HG03442 (cell line): ENCODE measurements around the gene ITGB5.

Experiments used
- ATAC-seq: cut with Tn5 transposase; IDR thresholded peaks from one replicate; pipeline ENCODE4 v1.9.1; 2021; ENCODE audit warnings: mild to moderate bottlenecking, moderate library complexity; ENCODE audit not compliant: unreplicated experiment

The ITGB5 gene

DNA sequence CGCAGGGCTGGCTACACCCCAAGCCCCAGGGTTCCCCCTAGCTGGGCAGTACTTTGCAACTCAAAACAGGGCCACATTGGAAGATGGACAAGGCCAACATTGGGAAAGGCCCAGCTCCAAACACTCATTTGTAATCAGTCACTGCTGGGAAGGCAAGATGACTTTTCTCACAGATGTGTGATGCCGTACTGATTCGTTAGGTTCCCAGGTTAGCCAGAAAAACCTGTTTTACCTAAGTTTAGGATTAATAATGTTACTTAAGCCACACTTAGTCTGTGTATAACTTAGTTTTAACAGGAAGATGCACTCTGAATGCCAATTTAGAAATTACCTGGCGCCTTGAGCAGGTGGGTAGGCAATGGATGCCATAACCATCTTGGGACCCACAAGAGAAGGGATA, 71.0 kb downstream of the ITGB5 start:
- ATAC-seq = no peak

DNA sequence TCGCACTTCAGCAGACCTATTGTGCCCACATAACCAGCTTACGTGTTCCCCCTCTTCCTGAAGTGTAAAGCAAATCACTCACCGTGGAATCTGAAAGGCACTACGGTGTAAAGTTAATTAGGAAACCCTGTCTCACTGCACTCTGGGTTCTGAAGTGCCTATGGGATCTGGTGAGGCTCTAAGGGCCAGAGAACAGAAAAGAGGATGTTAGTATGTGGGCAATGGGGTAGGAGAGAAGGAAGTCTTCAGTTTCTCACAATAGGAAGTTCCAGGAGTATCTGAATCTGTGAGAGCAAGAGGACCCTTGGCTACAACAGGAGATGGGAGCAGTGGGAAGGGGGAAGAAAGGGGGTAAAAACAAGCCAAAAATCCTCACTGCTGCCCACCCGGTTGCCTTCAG, 71.4 kb downstream of the ITGB5 start:
- ATAC-seq = no peak

DNA sequence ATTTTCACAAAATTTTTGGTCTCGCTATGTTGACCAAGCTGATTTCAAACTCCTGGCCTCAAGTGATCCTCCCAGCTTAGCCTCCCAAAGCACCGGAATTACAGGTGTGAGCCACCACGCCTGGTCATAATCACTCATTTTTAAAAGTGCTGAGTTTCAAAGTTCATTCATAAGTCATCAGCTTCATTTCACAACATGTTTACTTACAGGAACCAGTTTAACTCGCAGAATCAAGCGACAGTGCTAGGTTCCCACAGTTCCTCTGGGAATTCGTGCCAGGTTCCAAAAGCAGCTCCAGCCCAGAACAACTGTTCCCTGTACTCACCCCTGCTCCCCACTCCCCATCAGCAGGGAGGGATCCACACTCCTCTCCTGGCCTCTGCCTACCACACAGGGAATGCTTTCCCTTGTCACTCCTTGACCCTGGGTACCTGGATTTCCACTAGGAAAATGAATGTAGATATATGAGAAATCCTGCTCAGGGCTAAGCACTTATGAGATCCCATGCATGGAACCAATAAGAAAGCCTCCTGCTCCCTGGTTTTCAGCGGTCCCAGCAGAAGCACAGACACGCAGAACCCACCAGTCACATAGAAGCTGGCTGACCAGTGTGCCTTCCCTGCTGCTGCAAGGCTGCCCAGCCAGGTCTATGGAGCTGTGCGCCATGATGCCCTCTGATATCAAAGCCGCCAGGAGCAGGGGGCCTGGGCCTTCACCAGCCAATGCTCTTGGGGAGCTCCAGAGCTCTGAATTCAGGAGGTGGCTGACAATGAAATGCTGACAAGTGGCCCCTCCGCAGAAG, 72.3 kb downstream of the ITGB5 start:
- no peak for ATAC-seq

DNA sequence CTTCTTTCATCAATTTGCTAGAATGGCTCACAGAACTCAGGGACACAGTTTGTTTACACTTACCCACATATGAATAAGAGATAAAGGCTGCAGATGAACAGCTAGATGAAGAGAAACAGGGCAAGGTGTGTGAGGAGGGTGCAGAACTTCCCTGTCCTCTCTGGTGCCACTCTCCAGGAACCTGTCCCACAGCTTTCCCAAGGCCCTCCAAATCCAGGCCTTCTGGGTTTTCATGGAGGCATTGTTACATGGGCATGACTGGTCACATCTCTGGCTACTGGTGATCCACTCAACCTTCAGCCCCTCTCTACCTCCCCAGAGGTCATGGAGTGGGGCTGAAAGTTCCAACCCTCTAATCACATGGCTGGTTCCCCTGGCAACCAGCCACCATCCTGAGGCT, 73.6 kb downstream of the ITGB5 start:
- ATAC-seq = no peak

DNA sequence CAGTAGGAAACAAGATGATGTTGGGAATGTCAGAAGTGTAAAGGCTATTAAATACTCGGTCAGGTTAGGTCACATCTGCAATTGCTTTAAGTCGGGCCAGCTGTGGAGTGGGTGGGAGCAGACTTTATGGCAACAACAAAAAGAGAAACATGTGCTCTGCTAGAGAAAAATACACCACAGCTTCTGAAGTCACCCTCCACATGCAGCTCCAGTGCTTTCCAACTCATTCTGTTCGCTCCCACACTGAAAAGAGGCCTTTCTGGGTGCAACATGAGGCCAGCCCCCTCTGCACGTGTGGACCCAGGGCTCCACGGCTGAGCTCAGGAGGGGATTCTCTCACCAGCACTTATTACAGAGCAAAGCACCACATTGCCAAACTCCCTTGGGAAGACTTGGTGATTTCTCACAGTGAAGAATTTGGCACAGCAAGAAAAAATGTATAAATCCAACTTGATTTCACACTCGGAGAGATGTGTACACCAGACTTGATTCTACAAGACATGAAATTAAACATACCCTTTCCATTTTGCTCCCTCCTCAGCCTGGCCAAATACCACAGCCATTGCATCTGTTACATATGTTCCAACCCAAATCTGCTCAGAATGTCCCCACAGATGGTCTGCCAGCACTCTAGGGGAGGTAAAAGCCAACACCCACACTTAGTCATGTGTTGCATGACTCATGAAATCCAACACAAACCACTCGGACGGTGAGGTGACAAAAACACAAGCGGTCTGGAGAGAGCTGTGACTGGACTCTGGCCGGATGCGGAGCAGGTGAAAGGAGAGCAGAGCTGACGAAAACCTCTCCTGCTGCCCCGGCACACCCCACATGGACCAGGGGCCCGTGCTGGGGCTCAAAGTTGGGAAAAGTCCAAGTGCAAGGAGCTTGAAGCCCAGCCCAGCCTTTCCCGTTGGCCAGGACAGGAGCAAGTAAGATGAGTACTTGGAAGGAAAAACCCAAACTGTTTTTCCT, 74.6 kb downstream of the ITGB5 start:
- ATAC-seq = no peak

DNA sequence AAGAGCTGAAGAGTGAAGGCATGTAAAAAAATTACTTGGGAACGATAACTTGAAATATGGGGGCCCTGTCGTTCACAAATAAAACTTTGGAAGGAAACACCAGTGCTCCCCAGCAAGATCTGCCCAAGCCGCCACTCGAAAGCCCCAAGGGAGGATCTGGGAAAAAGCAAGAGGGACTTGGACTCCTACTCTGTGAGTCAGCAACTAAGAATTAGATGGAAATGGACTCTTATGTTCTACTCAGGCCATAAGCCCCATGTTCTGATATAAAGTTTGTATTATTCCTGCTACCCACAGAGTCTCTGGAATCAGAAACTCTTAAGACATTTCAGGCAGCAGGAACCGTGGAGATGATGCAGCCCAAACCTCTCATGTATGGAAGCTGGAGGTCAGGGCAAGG, 75.7 kb downstream of the ITGB5 start:
- ATAC-seq = no peak

DNA sequence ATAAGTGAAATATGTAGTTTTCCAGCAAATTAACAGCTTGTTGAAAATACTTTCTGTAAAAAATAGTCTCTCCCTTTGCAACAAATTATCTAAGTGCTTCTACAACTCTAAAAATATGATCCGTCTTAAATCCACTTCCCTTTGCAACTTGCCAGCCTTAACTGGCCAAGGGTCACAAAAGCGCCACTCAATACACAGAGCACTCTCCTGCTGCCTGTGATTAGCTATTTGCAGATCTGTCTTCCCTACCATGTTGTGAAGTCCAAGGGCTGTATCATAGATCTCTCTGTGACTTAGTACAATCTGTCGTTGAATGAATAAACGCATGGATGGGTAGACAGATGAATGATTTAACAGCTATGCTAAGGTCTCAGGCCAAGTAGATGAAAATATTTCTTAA, 76.2 kb downstream of the ITGB5 start:
- ATAC-seq = no peak

DNA sequence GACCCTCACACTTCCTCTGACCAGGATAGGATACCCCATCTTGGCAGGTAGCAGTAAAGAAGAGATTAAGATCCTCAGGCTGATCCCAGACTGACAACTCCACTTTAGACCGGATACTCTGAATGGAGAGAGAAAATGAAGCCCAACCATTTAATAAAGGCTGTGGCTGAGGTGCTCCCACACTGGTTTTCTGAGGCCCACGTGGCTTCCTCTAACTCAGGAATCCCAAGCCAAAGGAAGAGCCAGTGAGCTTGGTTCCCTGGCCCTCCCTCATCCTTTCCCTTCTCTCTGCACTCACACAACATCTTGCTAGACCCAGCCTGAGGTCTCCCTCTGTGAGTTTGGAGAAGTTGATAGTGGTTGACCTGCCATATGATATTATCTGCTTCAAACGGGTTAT, 78.1 kb downstream of the ITGB5 start:
- no peak for ATAC-seq

DNA sequence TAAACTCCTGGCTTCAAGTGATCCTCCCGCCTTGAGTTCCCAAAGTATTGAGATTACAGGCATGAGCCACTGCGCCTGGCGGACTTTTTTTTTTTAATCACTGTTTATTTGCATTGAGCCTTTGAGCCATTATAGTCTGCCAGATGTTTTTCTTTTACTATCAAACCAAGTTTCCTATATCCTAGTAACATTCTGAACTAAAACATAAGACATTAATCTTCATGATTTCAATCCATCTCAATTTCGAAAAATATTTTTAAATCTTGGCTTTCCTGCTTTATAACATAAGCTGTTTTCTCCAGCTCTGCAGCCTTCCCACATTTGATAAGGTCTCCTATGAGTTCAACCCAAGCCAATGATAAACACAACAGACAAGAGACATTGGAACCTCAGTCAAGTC, 81.5 kb downstream of the ITGB5 start:
- ATAC-seq = no peak

DNA sequence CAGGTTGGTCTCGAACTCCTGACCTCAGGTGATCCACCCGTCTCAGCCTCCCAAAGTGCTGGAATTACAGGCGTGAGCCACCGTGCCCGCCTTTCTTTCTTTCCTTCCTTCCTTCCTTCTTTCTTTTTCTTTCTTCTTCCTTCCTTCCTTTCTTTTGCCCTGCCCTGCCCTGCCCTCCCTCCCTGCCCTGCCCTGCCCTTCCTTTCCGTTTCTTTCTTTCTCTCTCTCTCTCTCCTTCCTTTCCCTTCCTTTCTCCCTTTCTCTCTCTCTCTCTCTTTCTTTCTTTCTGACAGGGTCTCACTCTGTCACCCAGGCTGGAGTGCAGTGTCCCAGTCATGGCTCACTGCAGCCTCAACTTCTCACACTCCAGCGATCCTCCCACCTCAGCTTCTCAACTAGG, 82.3 kb downstream of the ITGB5 start:
- no peak for ATAC-seq

DNA sequence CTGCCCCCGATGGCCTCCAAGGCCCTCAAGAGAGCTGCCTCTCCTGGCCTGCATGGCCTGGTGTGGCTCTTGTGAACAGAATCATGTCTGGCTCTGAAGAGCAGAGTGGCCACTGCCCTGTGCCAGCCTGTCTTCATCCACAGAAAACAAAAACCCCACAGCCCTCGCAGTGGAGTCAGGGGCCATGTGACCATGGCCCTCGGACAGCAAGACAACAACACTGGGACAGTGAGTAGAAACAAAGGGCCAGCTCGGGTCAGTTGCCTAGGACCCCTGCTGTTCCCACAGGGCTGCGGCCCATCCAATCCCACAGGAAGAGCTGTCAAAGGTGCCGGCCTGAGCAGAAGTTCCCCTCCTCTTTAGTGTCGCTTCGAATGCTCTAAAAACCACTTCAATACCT, 84.5 kb downstream of the ITGB5 start:
- no peak for ATAC-seq

DNA sequence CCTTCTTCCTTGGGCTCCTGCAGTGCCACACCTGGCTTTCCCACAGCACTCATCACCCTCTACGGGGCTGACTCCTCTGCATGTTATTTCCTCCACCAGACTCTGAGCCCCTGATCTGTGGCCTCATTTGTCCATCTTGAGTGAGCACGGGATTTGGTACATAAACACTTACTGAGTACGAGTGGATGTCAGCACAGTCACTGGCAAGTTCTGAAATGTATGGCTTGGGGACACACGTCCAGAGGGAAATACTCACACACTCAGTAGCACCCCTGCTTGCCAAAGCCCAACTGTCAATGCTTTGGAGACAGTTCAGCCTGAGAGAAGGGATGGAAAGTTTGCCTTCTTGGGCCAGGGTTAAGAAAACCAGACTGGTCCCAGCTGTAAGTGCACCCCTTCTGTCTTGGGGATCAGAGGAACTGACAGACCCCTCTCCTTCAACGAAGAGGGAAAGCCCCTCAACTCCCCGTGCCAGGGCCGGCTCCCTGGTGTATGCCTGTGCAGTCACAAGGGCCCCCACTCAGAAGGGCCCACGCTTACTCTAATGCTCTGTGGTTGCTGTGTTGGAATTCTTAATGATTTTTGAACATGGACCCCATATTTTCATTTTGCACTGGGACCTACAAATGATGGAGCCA, 85.0 kb downstream of the ITGB5 start:
- no peak for ATAC-seq

DNA sequence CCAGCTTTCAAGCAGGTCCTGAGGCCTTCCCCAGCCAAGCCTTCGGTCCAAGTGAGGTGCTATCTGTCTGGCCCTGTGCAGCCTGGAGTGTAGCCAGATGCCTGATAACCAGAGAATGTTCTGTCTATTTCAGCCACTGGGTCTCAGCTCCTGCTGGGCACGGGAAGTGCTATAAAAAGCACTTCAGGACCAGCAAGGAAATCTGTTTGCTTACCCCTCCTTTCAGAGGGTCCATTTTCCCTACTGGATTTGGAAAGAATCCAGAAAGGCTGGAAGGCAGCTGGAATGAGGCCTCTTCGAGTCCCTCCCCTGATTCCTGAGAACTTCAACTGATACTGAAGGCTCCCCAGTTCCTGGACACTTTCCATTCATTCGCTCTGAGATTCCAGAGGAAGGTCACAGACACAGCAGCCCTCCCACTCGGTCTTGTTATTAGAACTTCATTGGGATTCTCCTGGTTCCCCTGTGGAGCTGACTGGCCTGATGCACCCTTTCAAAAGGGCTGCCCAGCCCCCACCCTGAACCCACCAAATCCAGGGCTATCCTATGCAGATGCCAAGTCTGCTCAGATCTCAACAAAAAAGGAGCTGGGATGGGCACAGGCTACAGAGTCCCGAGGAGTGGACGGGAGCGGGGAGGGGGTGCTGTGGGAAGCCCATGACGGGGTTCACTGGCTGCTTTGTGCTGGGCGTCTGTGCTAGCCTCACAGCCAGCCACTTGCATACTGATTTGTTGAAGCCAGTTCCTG, 86.5 kb downstream of the ITGB5 start:
- ATAC-seq = no peak

DNA sequence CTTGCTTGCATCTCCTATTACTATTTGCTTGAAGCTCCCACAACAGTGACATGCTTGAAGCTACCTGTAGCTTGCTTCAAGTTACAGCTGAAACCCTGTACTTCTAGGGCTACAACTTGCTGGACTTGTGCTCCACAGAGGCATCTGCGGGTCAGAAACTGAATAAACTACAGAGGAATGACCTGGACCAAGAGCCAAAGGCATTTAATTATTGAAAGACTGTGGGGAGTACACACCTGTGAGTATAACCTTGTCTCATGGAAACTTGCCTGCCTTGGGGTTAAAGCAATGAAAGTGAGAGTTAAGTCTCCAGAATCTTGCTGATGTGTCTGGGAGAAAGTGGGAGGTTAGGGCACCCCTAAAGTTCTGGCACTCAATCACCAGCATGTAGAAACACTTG, 87.1 kb downstream of the ITGB5 start:
- ATAC-seq = no peak

DNA sequence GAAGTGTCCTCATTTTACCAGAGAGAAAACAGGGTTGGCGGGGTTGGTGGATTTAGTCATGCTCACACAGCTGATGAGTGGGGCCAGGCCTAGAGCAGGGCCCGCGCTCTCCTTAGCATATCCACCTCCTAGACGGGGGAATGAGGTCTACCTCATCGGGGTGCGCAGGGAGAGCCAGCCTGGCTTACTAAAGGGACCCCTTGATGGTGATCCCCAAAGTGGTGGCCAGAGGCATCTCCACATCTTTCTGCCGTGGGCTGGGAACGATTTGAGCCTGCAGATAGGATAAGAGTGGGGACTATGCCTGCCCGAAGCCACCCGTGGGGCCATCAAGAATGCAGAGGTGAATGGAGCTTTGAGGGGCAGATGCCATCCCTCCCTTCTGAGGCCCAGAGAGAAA, 87.5 kb downstream of the ITGB5 start:
- ATAC-seq = no peak

DNA sequence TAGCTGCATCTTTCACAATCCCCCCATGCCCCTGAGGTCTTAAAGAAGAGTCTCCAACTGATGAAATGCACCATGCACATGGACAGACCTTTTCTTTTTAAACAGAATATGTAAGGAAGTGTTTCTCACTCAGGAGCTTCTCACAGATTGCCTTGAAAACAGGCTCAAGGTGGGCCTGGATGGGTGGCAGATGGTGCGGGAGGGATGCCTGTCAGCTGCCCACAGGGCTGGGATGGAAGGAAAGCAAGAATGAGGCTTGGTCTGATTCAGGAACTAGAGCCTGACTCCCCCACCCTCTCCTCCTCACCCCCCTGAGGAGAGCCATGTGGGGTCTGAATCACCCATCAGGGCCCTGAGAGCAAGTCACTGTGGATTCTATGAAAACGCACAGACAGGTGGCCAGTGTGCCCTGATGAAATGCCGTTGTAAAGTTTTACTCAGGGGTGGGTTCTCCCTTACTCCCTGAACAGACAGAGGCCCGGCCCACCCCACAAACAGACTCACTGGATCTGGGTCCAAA, 89.7 kb downstream of the ITGB5 start:
- ATAC-seq = no peak

DNA sequence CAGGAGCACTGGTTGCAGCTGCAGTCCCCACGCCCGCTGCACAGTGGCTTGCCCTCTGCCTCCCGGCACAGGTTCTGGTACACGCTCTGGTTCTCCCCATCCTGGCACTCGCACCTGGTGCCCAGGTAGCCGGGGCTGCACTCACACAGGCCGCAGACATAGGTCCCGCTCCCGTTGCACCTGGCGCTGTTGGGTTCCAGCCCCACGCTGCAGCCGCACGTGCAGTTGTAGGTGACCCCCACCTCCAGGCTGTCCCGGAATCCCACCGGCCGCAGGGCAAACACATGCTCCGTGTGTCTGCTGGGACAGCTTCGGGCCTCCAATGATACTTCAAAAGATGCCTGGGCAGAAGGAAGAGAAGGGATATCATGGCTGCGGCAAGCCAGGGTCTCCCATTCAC, 90.7 kb downstream of the ITGB5 start:
- no peak for ATAC-seq

DNA sequence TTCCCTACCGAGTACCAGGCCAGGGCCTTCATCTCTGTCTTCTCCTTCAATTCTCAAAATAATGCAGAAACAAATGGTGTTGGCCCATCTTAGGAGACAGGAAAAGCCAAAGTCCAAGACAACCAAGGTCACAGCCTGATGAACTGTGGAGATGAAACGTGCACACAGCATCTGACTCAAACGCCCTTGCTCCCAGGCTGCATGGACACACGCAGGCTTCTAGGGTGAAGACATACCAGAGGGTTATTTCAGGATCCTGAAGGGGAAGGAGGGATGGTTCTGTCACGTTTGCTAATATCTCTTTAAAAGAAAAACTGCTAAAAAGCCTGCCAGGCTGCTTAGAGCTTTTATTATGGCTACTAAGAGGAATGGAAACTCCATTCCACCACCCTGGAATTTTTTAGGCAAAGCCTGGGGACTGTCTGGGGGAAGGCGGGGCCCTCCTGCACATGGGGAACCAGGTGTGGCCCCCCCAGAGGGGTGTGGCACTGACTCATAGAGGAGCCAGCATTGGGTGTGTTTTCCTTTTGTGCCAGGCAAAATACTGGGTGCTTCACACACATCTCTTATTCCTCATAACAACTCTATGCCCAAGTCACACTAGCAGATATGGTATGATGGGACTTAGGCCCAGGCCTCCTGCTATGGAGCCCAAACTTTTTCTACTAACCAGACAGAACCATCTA, 94.0 kb downstream of the ITGB5 start:
- no peak for ATAC-seq

DNA sequence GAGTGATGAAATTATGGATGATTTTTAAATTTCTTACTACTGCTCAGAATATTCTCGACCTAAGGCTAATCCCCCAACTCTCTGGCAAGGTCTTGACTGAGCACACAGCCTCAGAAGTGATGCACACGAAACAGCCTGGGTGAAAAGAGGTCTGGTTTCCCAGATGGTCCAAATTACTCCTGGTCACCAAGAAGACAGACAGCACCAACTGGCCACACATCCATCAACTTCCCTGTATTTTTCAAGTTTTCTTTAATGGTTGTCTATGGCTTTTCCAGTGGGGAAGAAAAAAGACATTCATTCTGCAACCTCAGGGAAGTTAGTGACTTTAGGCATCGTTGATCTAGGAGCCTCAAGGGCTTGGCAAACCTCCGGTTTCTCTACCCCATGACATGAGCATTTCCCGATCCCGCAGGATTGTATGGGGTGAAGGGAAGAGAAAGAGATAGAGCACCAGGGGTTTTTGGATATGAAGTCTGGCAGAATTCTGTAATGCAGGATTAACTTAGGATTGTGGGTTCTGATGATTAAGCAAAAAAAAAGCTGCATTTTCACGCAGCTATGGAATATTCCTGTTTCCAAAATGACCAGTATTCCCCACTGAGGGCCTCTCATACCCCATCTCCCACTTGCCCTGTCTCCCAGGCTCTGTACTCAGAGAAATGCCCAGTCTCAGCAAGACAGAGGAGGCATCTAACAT, 94.7 kb downstream of the ITGB5 start:
- ATAC-seq = no peak
